Measurements from ENCODE around the gene AHRR.

AHRR gene

DNA sequence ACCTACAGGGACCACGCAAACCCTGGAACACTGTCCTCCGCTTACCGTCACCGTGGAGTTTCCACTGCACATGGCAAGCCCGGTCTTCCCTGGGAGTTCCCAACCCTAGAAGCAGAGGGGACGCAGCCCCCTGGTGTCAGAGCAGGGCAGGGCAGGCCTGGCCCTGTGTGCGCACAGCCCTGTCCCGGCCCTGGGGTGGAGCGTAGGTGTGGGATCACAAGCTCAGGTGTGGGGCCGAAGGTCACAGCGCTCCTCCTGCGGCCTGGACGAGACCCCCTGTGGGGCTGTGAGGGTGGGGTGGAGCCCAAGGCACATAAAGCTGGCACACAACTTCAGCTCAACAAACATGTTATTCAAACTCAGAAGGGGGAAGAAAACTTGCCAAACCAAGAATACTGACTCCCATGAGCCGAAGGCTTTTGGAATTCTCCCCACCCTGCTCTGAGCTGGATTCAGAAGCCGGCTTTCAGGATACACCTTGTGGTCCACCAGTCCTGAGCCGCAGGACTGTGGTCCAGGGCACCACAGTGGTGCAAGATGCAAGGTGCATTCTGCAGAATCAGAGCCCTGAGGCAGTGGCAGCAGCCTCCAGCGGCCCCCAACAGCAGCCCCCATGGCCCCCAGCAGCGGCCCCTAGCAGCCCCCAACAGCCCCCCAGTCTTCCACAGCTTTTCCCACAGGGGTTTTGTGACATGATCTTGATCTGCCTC, 109.6 kb downstream of the AHRR start:
- peak; percentile 68 to 84 for DNase-seq
- Histone ChIP-seq H3K9ac (ENCODE audit: low read length) (no peak overlapping the region), H3K79me1 (ENCODE audit: low read length) (no peaks in the 10 kb centered on the region), H3K27ac (ENCODE audit: low read depth, low read length) (no peak overlapping the region), H3K4ac (ENCODE audit: low read depth, low read length) (no peak overlapping the region), H3K36me3 (ENCODE audit: control insufficient read depth in 1 of 2, insufficient read depth in 2 of 2, low read length in 2 of 2) (no peaks in the 10 kb centered on the region), H2BK120ac (ENCODE audit: insufficient read depth, low read length, poor library complexity) (no peak overlapping the region), H3K14ac (ENCODE audit: low read length) (no peak overlapping the region), H2BK5ac (ENCODE audit: low read depth, low read length, poor library complexity) (no peak overlapping the region), H3K79me2 (ENCODE audit: control insufficient read depth, insufficient read depth, low read length, poor library complexity) (no peaks in the 10 kb centered on the region), H3K18ac (ENCODE audit: low read length) (no peak overlapping the region), H3K4me1 (ENCODE audit: control insufficient read depth in 1 of 2, insufficient read depth in 2 of 2, low read length in 2 of 2) (no peaks in the 10 kb centered on the region), H3K23ac (ENCODE audit: low read length) (no peak overlapping the region), H3K9me3 (ENCODE audit: insufficient read depth, low read depth, low read length) (peaks cover 1% of the 10 kb centered on the region), H3K27me3 (ENCODE audit: insufficient read depth, low read length) (no peaks in the 10 kb centered on the region), H4K12ac (ENCODE audit: low read depth, low read length) (no peak overlapping the region), H2BK12ac (ENCODE audit: low read length) (no peak overlapping the region), H4K8ac (ENCODE audit: low read depth, low read length) (no peak overlapping the region), H3K4me2 (ENCODE audit: low read length) (no peak overlapping the region), H2AK5ac (ENCODE audit: low read length) (no peak overlapping the region), H3K4me3 (ENCODE audit: low read depth, low read length) (no peak overlapping the region), H2AFZ (ENCODE audit: insufficient read depth, low read length, poor library complexity) (no peak overlapping the region), H4K91ac (ENCODE audit: low read depth, low read length) (no peak overlapping the region)
- no CpG with 5 or more reads among the region's 18 CpGs for WGBS (ENCODE audit: extremely low coverage, insufficient coverage, insufficient read length)

DNA sequence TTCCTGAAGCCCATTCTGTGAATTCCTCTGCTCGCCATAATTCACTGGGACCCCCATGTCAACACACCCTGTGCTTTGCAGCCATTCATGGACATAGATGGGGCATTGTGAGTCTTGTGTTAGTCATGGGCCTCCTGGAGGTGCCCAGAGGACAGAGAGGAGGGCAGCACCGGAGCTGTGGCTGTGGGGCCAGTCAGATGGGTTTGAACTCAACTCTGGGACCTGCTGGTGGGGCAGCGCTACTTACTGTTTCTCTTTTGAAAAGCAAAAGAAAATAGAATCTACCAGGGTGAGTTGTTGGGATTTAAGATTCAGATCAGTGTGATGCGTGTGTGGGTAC, 110.2 kb downstream of the AHRR start:
- DNase-seq, result no peak
- no peak overlapping the region for H4K8ac ChIP-seq (ENCODE audit: low read depth, low read length)
- no peak overlapping the region for H4K91ac ChIP-seq (ENCODE audit: low read depth, low read length)
- H3K27me3 ChIP-seq (ENCODE audit: insufficient read depth, low read length), result no peaks in the 10 kb centered on the region
- no peak overlapping the region for H3K4me3 ChIP-seq (ENCODE audit: low read depth, low read length)
- H3K27ac ChIP-seq (ENCODE audit: low read depth, low read length), result no peak overlapping the region
- peaks cover 1% of the 10 kb centered on the region for H3K9me3 ChIP-seq (ENCODE audit: insufficient read depth, low read depth, low read length)
- no peak overlapping the region for H2BK12ac ChIP-seq (ENCODE audit: low read length)
- no CpG with 5 or more reads among the region's 4 CpGs for WGBS (ENCODE audit: extremely low coverage, insufficient coverage, insufficient read length)
- H3K23ac ChIP-seq (ENCODE audit: low read length), result no peak overlapping the region
- no peak overlapping the region for H2BK120ac ChIP-seq (ENCODE audit: insufficient read depth, low read length, poor library complexity)
- no peak overlapping the region for H3K14ac ChIP-seq (ENCODE audit: low read length)
- H2BK5ac ChIP-seq (ENCODE audit: low read depth, low read length, poor library complexity), result no peak overlapping the region
- no peak overlapping the region for H3K9ac ChIP-seq (ENCODE audit: low read length)
- no peaks in the 10 kb centered on the region for H3K36me3 ChIP-seq (ENCODE audit: control insufficient read depth in 1 of 2, insufficient read depth in 2 of 2, low read length in 2 of 2)
- H3K18ac ChIP-seq (ENCODE audit: low read length), result no peak overlapping the region
- H2AK5ac ChIP-seq (ENCODE audit: low read length), result no peak overlapping the region
- no peak overlapping the region for H2AFZ ChIP-seq (ENCODE audit: insufficient read depth, low read length, poor library complexity)
- no peaks in the 10 kb centered on the region for H3K4me1 ChIP-seq (ENCODE audit: control insufficient read depth in 1 of 2, insufficient read depth in 2 of 2, low read length in 2 of 2)
- H3K4ac ChIP-seq (ENCODE audit: low read depth, low read length), result no peak overlapping the region
- no peak overlapping the region for H3K4me2 ChIP-seq (ENCODE audit: low read length)
- H3K79me2 ChIP-seq (ENCODE audit: control insufficient read depth, insufficient read depth, low read length, poor library complexity), result no peaks in the 10 kb centered on the region
- H3K79me1 ChIP-seq (ENCODE audit: low read length), result no peaks in the 10 kb centered on the region
- H4K12ac ChIP-seq (ENCODE audit: low read depth, low read length), result no peak overlapping the region

DNA sequence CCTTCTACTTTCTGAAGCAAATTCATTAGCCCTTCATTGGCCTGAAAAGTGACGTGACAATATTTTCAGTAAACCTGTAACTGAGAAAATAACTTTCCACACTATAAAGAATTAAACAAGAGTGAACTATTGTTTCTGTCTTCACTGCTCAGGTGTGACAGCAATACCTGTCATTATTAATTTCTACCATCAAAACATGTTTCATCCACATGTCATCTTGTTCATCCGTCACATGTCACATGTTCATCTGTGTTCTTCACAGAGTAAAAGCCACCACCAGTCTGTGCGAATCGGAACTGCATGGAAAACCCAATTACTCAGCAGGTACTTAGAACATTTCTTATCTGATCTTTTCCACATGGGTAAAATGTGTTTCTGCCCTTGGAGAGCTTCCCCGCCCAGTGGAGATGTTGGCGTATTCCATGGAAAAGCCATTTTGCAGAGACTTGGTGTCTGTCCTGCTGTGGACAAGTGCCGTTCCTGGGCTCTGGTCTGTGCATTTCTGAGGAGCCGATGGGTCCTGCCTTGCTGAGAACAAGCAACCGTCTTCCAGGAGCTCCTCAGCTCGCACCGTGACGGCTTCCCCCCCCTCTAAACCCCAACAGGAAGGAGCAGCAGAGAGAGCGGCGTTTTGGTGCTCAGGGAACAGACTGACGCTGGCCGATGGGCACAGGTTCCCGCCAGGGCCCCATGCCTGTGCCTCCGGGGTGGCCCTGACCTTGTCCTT, 110.8 kb downstream of the AHRR start:
- Histone ChIP-seq H3K4me3 (ENCODE audit: low read depth, low read length) (no peak overlapping the region), H3K27ac (ENCODE audit: low read depth, low read length) (no peak overlapping the region), H4K8ac (ENCODE audit: low read depth, low read length) (no peak overlapping the region), H3K79me1 (ENCODE audit: low read length) (no peaks in the 10 kb centered on the region), H3K79me2 (ENCODE audit: control insufficient read depth, insufficient read depth, low read length, poor library complexity) (no peaks in the 10 kb centered on the region), H3K14ac (ENCODE audit: low read length) (no peak overlapping the region), H2AFZ (ENCODE audit: insufficient read depth, low read length, poor library complexity) (no peak overlapping the region), H3K4me1 (ENCODE audit: control insufficient read depth in 1 of 2, insufficient read depth in 2 of 2, low read length in 2 of 2) (no peaks in the 10 kb centered on the region), H3K27me3 (ENCODE audit: insufficient read depth, low read length) (no peaks in the 10 kb centered on the region), H3K4me2 (ENCODE audit: low read length) (no peak overlapping the region), H3K9me3 (ENCODE audit: insufficient read depth, low read depth, low read length) (peaks cover 1% of the 10 kb centered on the region), H4K12ac (ENCODE audit: low read depth, low read length) (no peak overlapping the region), H4K91ac (ENCODE audit: low read depth, low read length) (no peak overlapping the region), H2BK120ac (ENCODE audit: insufficient read depth, low read length, poor library complexity) (no peak overlapping the region), H3K9ac (ENCODE audit: low read length) (no peak overlapping the region), H2BK12ac (ENCODE audit: low read length) (no peak overlapping the region), H3K4ac (ENCODE audit: low read depth, low read length) (no peak overlapping the region), H3K23ac (ENCODE audit: low read length) (no peak overlapping the region), H2AK5ac (ENCODE audit: low read length) (no peak overlapping the region), H3K18ac (ENCODE audit: low read length) (no peak overlapping the region), H2BK5ac (ENCODE audit: low read depth, low read length, poor library complexity) (no peak overlapping the region), H3K36me3 (ENCODE audit: control insufficient read depth in 1 of 2, insufficient read depth in 2 of 2, low read length in 2 of 2) (no peaks in the 10 kb centered on the region)
- no peak for DNase-seq
- WGBS (ENCODE audit: extremely low coverage, insufficient coverage, insufficient read length), result no CpG with 5 or more reads among the region's 18 CpGs

DNA sequence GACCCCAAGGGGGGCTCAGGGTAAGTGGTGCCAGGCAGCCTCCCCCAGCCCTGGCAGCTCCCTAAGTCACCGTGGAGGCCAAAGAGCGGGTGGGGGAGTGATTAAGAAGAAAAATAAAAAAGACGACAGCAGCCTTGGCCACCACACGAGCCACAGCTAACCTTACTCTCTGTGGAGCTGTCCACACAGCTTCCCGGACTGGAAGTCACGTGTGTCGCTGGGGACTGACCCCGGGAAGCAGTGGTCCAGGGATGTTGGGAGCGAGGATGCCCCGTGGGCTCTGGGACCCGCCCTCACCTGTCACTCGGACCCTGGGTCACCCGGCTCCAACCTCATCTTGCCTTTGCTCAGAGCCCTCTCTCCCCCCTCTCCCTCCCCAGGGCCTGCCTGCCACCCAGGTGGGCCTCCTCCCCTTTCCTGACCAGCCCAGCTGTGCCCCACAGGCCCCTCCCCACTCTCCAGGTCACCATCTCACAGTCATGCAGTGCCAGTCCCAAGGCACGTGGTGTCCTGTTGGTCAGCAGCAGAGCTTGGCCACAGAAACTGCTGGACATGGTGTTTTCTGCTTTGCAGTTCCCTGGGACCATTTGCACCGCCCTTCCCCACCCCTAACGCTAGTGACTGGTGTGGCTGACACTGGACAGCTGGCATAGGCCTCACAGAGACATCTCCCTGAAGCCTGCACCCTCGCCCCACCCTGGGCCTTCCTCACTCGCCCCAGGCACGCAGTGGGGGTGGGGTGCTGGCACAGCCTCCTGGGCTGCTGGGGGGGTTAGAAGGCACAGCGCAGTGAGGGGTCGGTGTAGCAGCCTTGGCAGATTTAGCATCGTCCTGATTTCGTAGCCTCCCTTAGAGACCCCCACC, 111.6 kb downstream of the AHRR start:
- H2BK5ac ChIP-seq (ENCODE audit: low read depth, low read length, poor library complexity), result no peak overlapping the region
- no CpG with 5 or more reads among the region's 23 CpGs for WGBS (ENCODE audit: extremely low coverage, insufficient coverage, insufficient read length)
- H4K91ac ChIP-seq (ENCODE audit: low read depth, low read length), result no peak overlapping the region

More for the DNA sequence above, 111.6 kb downstream of the AHRR start:
- no peak overlapping the region for H4K8ac ChIP-seq (ENCODE audit: low read depth, low read length)
- H3K79me1 ChIP-seq (ENCODE audit: low read length), result no peaks in the 10 kb centered on the region
- no peak overlapping the region for H2BK12ac ChIP-seq (ENCODE audit: low read length)
- no peaks in the 10 kb centered on the region for H3K79me2 ChIP-seq (ENCODE audit: control insufficient read depth, insufficient read depth, low read length, poor library complexity)
- no peak overlapping the region for H3K4me2 ChIP-seq (ENCODE audit: low read length)
- H3K4me1 ChIP-seq (ENCODE audit: control insufficient read depth in 1 of 2, insufficient read depth in 2 of 2, low read length in 2 of 2), result no peaks in the 10 kb centered on the region
- no peak overlapping the region for H2AFZ ChIP-seq (ENCODE audit: insufficient read depth, low read length, poor library complexity)
- no peak overlapping the region for H3K18ac ChIP-seq (ENCODE audit: low read length)
- H3K27me3 ChIP-seq (ENCODE audit: insufficient read depth, low read length), result no peaks in the 10 kb centered on the region
- no peak overlapping the region for H3K23ac ChIP-seq (ENCODE audit: low read length)
- H3K27ac ChIP-seq (ENCODE audit: low read depth, low read length), result no peak overlapping the region
- H3K36me3 ChIP-seq (ENCODE audit: control insufficient read depth in 1 of 2, insufficient read depth in 2 of 2, low read length in 2 of 2), result no peaks in the 10 kb centered on the region
- H2AK5ac ChIP-seq (ENCODE audit: low read length), result no peak overlapping the region
- H3K14ac ChIP-seq (ENCODE audit: low read length), result no peak overlapping the region
- no peak overlapping the region for H3K9ac ChIP-seq (ENCODE audit: low read length)
- no peak overlapping the region for H4K12ac ChIP-seq (ENCODE audit: low read depth, low read length)
- DNase-seq, result no peak
- H3K9me3 ChIP-seq (ENCODE audit: insufficient read depth, low read depth, low read length), result peaks cover 1% of the 10 kb centered on the region
- H3K4me3 ChIP-seq (ENCODE audit: low read depth, low read length), result no peak overlapping the region
- H2BK120ac ChIP-seq (ENCODE audit: insufficient read depth, low read length, poor library complexity), result no peak overlapping the region
- no peak overlapping the region for H3K4ac ChIP-seq (ENCODE audit: low read depth, low read length)
